ENCODE data around the gene PLEKHG4B.
"Not testable (repeated sequence)": the region's sequence is repeated elsewhere in the genome, so short reads cannot be mapped to it uniquely, and the experiment has no call there.

The PLEKHG4B gene

DNA sequence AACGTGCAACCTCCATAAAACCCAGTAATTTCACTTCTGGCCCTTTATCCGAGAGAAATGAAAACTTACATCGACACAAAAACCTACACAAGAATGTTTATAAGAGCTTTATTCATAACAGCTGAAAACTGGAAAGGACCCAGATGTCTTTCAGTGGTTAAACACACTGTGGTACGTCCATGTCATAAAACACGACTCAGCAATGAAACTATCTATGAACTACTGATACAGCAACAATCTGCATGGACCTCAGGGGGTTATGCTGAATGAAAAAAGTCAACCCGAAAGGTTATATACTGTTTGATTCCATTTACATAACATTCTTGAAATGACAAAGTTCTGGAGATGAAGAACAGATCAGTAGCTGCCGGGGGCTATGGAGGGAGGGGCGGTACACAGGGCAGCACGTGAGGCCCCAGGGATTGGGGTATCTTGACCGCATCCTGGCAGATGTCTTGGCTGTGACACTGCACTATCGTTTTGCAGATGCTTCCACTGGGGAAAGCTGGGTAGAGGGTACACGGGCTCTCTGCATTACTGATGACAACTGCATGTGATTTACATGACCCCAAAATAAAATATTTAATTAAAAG lies 121.9 kb downstream of the PLEKHG4B start:
- peaks cover 6% of the 10 kb centered on the region for H3K36me3 ChIP-seq (replicated peaks)
- no peak for TF ChIP-seq CTCF (IDR thresholded peaks at IDR 0.05; ENCODE audit: low read depth, low read length, missing control alignments)
- H3K4me3 ChIP-seq (ENCODE audit: low read depth, low read length), result no peak overlapping the region
- no peak overlapping the region for H3K27ac ChIP-seq
- DNase-seq, result no peak
- no peaks in the 10 kb centered on the region for H3K27me3 ChIP-seq (replicated peaks)
- in situ Hi-C loops (cut with HindIII; ENCODE audit: low pct_ligation_motif_present, low sequenced_read_pairs), result no loop called here

DNA sequence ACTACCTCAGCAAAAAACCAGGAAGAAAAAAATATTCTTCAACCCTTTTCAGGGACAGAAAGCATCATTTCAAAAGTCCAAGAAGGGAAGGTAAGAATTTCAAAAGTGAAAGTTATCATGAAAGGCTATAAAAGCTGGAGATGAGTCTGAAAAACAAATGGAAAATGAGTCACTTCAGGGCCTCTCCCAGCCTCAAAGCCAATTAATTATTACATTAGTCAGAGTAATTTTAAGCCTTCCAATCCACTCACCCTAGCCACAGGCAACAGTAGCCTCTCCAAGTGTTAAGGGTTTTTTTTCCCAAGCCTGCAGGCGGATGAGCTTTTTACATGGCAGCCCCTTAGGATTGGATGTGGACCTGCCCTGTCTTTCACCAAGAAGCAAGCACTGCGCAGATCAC lies 123.3 kb downstream of the PLEKHG4B start:
- H3K27me3 ChIP-seq (replicated peaks); in situ Hi-C loops (cut with HindIII; ENCODE audit: low pct_ligation_motif_present, low sequenced_read_pairs); H3K36me3 ChIP-seq (replicated peaks); H3K27ac ChIP-seq; H3K4me3 ChIP-seq (ENCODE audit: low read depth, low read length); DNase-seq: not testable (repeated sequence)

GRCh38 chr5:216076-216475 lies 124.1 kb downstream of the PLEKHG4B start:
- H3K36me3 ChIP-seq (replicated peaks); H3K27me3 ChIP-seq (replicated peaks); DNase-seq; H3K27ac ChIP-seq; H3K4me3 ChIP-seq (ENCODE audit: low read depth, low read length); in situ Hi-C loops (cut with HindIII; ENCODE audit: low pct_ligation_motif_present, low sequenced_read_pairs): not testable (repeated sequence)

GRCh38 chr5:217494-218456 lies 125.8 kb downstream of the PLEKHG4B start, which contains the start of the genes CCDC127 and SDHA:
TSS of gene CCDC127 (minus strand) at chr5:218153. CDS start at chr5:216849, 1,304 bp downstream.
TSS of gene SDHA (plus strand) at chr5:218320. CDS start at chr5:218356, 36 bp downstream.
- H3K27me3 ChIP-seq (replicated peaks); H3K36me3 ChIP-seq (replicated peaks); in situ Hi-C loops (cut with HindIII; ENCODE audit: low pct_ligation_motif_present, low sequenced_read_pairs): not testable (repeated sequence)
- H3K4me3 ChIP-seq (ENCODE audit: low read depth, low read length), result peak within 1 kb of the TSS; percentile 85
- peak; percentile 63 for TF ChIP-seq CTCF (IDR thresholded peaks at IDR 0.05; ENCODE audit: low read depth, low read length, missing control alignments)
- H3K27ac ChIP-seq, result peak within 1 kb of the TSS; percentile 67
- peak; percentile 84 for DNase-seq

GRCh38 chr5:218457-219291 lies 126.7 kb downstream of the PLEKHG4B start:
- DNase-seq, result peak; percentile 39
- in situ Hi-C loops (cut with HindIII; ENCODE audit: low pct_ligation_motif_present, low sequenced_read_pairs), result no loop called here

More at GRCh38 chr5:218457-219291, 126.7 kb downstream of the PLEKHG4B start:
- peak; percentile 7 for TF ChIP-seq CTCF (IDR thresholded peaks at IDR 0.05; ENCODE audit: low read depth, low read length, missing control alignments)
- Histone ChIP-seq H3K4me3 (ENCODE audit: low read depth, low read length) (peak overlapping the region; percentile 85), H3K27ac (peak overlapping the region; percentile 67), H3K36me3 (replicated peaks) (peaks cover 4% of the 10 kb centered on the region), H3K27me3 (replicated peaks) (no peaks in the 10 kb centered on the region)

All from brain microvascular endothelial cell (primary cell).